AG08396 (cell line): ENCODE data around the gene TMEM38A.
A peak's percentile ranks its signal among the peaks of the same experiment; 100 is the strongest.

ENCODE experiments used
- DNase-seq: peaks from one replicate; pipeline ENCODE4 v3.0.0; 2012; ENCODE audit warnings: low spot score, mixed read lengths

Gene TMEM38A, protein sequence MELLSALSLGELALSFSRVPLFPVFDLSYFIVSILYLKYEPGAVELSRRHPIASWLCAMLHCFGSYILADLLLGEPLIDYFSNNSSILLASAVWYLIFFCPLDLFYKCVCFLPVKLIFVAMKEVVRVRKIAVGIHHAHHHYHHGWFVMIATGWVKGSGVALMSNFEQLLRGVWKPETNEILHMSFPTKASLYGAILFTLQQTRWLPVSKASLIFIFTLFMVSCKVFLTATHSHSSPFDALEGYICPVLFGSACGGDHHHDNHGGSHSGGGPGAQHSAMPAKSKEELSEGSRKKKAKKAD

GRCh38 chr19:16660763-16661479 is at the start of gene TMEM38A:
Gene TMEM38A (plus strand): TSS chr19:16661139. CDS start chr19:16661218, 79 bp downstream.
- DNase-seq = peak; percentile 58

GRCh38 chr19:16612636-16613035 is 48.3 kb upstream of the TMEM38A start:
- DNase-seq = no peak

DNA sequence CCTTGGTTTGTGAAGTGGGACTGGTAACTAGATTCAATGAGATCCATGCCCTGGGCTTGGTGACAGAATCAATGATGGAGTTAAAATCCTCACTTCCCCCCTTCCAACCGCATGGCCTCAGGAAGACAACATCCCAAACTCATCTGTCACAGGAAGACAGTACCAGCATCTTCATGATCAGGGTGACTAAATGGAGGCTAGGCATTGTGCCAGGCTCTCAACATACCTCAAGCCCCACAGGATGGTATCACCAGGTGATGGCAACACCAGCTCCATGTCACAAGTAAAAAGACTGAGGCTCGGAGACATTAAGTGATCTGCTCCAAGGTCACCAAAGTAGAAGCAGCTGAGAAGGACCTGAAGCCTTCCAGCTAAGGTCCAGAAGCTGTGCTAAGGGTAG is 47.1 kb upstream of the TMEM38A start:
- DNase-seq = no peak

DNA sequence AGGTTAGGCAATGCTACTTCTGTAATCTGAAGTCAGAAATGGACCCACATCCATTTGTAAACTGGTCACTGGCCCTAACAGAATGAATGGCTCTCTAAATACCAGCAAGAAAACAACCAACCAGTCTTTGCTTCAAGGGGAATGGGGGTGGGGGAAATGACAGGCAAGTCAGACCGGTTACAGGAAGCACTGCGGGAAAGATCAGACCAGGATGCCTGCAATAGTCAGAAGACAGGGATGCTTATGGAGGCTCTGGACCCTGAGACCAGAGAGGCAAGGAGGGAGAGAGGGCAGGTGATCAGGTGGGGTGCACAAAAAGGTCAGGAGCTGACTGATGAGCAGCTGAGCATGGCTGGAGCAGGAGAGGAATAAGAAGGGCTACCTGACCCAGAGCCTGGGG is 46.0 kb upstream of the TMEM38A start:
- DNase-seq = no peak

GRCh38 chr19:16615808-16616207 is 45.1 kb upstream of the TMEM38A start:
- DNase-seq = no peak

DNA sequence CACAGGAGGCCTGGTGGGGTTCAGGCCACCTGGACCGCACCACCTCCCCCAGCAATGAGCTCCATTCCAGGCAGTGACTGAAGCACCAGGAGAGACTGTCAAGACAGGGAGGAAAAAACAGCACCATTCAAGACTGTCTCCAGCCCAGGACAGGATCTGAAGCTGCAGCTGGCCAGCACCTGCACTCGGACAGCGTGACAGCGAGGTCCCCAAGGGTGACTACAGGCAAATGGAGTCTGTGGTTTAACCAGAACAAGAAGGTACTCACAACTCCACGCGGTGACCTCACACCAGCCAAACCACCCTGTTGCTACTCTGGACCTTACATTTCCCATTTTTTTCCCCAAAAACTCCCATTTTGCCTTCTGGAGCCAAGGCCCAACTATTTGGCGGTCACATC is 42.7 kb upstream of the TMEM38A start:
- no peak for DNase-seq

GRCh38 chr19:16619457-16619856 is 41.5 kb upstream of the TMEM38A start:
- no peak for DNase-seq

DNA sequence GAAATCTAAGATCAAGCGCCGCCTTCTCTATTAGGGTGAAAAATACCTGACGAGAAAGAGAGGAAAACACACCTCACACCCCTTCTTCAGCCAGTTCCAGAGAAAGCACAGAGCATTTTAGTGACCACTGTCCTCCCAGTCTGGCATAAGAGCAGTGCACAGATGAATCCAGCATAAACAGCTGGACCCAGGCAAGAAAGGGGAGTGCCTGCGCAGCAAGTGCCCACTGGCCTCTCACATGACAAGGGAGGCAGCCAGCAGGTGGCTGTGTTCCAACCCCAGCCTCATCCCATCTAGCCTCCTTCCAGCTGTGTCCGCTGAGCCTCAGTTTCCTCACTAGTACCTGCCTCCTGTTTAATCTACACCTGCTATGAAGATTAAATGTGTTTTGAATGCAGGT is 40.9 kb upstream of the TMEM38A start:
- no peak for DNase-seq

DNA sequence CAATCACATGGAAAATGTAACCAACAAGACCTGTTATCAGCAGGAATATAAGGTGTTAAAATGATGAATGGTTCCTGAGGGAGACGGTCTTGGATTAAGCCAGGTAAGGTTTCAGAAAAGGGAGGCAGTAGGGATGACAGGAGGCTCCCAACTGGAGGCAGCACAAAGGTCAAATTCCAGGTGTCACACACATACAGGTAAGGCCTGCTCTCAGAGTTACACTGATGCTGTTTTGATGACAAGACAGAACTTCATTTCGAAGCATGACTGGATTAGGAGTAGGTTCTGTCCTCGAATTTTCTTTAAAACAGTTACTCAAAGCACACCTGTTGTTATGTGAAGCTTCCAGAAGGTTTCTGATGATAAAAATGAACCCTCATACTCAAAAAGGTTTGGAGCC is 40.4 kb upstream of the TMEM38A start:
- DNase-seq = no peak

GRCh38 chr19:16621165-16621800 is 39.7 kb upstream of the TMEM38A start:
- DNase-seq = no peak

- no peak for DNase-seq
Measured at GRCh38 chr19:16623066-16623465, 37.9 kb upstream of the TMEM38A start.

DNA sequence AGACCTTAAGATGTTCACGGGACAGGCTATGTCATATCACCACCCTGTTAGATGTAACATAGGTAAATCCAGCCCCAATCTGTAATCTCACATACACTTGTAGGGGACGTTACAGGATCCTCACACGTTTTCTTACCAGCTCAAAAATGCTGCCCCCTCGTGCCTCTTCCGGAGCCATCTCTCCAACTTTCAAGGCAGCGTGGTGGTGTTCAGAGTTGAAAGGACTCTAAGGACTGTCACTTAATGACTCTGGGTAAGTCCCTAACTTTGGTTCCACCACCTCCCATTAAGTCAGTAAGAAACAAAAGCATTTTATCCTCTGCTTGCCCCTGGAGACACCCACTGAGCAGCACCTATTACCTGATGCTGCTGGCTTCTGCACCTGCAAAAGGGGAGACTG is 37.4 kb upstream of the TMEM38A start:
- DNase-seq = no peak

GRCh38 chr19:16624236-16624635 is 36.7 kb upstream of the TMEM38A start:
- no peak for DNase-seq

DNA sequence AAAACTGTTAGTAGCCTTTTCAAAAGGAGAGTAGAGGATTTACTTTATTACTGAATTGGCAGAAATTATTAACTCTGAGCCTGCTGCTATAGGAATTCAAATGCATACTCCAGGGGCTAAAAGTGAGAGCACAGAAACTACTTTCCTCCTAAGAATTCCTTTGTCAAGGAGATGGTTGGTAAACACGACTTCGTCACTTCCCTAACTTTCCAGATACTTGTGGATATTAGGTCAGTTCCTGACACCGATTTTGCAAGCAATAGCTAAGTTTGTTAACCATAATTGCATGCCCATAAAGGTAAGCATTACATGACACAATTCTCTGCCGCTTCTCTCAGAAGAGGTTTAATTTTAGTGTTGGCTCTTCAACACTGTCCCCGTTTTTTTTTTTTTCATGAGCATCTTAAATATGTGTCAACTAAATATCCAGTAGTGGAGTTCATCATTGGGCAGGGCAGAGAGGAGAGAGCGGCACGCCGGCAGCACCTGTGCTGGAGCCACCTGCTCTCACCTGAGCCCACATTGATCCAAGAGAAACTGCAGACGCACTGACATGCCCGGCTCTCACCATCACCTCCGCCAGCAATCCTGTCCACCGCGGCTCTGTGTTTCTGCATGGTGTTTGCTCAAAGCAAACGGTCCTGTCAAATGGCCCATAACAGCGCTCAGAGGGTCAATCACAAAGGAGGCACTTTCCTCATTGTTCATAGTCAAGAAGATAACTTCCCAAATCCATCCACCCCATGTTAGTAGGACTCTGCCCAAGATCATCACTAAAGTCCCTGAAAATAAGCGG is 35.6 kb upstream of the TMEM38A start:
- DNase-seq = no peak

GRCh38 chr19:16626796-16627192 is 34.1 kb upstream of the TMEM38A start:
- DNase-seq = no peak

DNA sequence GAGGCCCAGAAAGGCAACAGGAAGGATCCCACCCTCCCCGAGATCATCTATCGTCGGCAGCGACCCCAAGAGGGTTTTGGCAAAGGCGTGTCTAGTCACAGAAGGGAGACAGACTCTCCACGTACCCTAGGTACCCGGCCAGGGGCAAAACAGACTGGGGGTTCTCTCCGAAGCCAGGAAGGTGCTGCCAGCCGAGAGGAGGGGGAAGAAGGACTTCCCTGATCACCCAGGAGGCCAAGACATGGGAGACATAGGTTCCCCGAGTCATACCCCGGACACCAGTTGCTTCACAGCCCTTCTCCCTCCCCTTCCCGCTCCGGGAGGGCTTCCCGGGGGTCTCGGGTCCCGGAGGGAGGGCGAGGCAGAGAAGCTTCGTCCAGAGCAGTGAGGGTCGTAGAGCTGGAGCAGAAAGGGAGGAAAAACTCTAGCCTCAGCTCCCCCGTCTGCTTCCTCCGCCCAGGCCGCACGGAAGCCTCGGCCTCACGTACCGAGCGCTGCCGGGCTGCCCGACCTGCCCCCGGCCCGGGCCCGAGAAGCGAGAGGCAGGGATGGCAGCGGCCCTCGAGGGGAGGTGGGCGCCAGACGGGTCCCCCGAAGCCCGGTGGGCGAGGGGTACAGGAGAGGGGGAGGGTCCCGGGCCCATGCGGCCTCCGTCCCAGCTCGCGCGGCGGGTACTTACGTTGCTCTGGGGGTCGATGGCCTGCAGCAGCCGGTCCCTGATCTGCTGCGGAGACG is 33.6 kb upstream of the TMEM38A start:
- DNase-seq = no peak

- peak; percentile 34 for DNase-seq
Measured at GRCh38 chr19:16627928-16628182, 33.1 kb upstream of the TMEM38A start.

DNA sequence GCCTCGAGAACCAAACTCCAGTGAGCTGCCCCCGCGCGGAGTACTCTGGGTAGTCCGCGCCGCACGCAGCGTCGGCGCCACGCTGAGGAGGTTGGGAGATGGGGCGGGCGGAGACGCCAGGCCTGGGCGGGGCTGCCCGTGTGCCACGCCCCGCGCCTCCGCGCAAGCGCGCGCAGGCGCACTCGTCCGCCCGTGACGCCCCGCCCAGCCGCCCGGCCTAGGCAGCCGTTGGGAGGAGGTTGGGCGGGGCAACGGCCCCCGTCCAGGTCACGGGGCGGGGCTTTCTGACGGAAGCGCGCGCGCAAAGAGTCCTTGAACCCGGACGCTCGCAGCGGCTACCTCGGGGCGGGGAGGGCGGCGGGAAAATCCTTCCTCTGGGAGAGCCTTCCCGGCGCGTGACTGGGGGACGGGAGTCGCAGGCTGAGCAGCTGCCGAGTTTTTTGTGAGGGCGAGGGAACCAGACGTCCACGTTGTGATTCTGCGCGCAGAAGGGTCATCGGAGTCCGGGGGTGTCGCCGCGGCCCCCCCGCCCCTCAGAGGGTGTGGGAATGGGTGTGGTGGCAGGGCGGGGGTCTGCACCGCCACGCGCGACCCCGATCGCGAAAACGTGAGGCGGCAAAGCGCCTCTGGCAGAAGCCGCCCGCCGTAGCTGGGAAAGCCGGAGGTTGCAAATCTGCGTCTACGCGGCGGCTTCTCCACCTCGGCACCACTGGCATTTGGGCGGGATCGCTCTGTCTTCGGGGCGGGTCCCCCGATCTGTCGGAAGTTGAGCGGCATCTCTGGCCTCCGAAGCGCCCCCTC is 32.6 kb upstream of the TMEM38A start, which contains the start of gene MED26:
TSS of gene MED26 (minus strand) at position 22 of the 801 bp plus-strand sequence. CDS start 261 bp downstream, outside the sequence.
- DNase-seq = peak; percentile 100

DNA sequence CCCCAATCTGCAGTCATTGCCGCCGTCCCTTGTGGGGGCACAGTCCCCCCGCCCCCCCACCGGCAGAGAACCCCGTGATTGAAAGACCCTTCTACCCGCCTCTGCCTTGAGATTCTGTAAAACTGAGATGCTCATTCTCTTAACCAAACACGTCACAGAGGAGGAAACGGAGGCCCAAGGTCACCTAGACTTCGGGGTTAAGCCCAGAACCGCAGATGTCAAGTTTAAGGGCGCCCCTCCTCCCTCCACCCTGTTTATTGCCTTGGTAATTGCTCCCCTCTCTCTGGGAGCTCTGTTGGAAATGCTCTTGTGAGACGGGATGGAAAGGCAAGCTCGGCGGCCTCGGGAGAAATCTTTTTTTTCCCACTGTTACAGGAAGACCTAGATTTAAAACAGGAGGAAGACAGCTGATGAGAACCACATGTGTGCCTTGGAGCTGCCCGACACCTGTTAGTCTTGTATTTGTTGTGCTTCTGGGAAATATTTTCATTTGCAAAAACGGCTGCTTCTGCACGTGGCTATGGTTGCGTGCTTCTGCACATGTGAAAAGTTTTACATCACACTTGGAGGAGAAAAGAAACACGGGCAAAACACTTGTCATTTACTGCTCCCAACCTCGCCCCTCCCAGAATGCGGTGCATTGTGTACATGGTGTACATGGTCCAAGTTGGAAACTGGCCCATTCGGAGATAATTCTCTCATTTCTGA is 31.8 kb upstream of the TMEM38A start:
- peak; percentile 44 for DNase-seq

DNA sequence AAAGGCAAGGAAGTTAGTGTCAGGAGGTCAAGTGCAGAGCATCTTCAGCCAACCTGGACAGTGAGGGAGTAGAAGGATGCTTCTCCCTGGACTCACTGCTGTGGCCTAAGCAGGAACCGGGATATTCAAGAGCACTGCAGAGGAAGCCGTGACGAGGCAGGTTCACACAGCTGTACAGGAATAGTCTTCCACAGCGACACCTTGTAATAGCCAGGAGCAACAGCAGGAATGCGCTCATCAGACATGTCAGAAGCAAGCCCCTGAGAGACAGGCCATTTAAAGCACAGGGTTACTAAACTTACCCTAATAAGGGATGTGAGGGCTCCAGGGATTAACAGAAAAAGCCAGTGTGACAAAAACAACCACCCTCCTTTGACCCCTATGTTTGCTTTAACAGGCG is 29.5 kb upstream of the TMEM38A start:
- DNase-seq = no peak
